MG63 (cell line): Measurements from ENCODE around the gene NAT8. TPM values are rescaled to one million over a fixed set of nuclear protein-coding genes. Genes with fewer than 3 reads are reported as not detected.
"Not testable (repeated sequence)": the region's sequence is repeated elsewhere in the genome, so short reads cannot be mapped to it uniquely, and the experiment has no call there.

Experiments used
- DNase-seq: peaks from one replicate; pipeline ENCODE4 v3.0.0-alpha.2; 2020
- H3K27me3 ChIP-seq: fragments of 250-450 bp; sonication (Bioruptor Pico); 2 replicates; pipeline ENCODE4 v1.5.1; 2020; ENCODE audit warnings: mild to moderate bottlenecking, moderate library complexity
- H3K36me3 ChIP-seq: fragments of 250-450 bp; sonication (Bioruptor Pico); 2 replicates; pipeline ENCODE4 v1.5.1; 2020; ENCODE audit warnings: mild to moderate bottlenecking, moderate library complexity
- H3K4me3 ChIP-seq: fragments of 250-450 bp; sonication (Bioruptor Pico); 2 replicates; pipeline ENCODE4 v1.5.1; 2020; ENCODE audit warnings: mild to moderate bottlenecking, moderate library complexity
- H3K9me3 ChIP-seq: fragments of 250-450 bp; sonication (Bioruptor Pico); 2 replicates; pipeline ENCODE4 v1.5.1; 2020; ENCODE audit warnings: mild to moderate bottlenecking, moderate library complexity
- total RNA-seq: library from RNA; depleted of rRNA; stranded (reverse); fragments of >200 nt; shearing (Covaris generic); gene quantifications from 2 replicates; pipeline ENCODE4 v1.2.3, GENCODE V29; 2014; ENCODE audit warnings: low replicate concordance; rRNA removed

Gene NAT8
- total RNA-seq, 1 experiment from 2014 or later, result not detected

- H3K27me3 ChIP-seq, DNase-seq, H3K36me3 ChIP-seq, H3K4me3 ChIP-seq, H3K9me3 ChIP-seq: not testable (repeated sequence)
These were observed 39.1 kb downstream of the NAT8 start for GRCh38 chr2:73603099-73603588.

- no peaks in the 10 kb centered on the region for H3K27me3 ChIP-seq
- H3K36me3 ChIP-seq, result no peaks in the 10 kb centered on the region; the same call in 1 of the 2 replicates
- H3K4me3 ChIP-seq, result no peak overlapping the region
- no peak for DNase-seq
- H3K9me3 ChIP-seq, result no peaks in the 10 kb centered on the region
These were observed 40.4 kb downstream of the NAT8 start for GRCh38 chr2:73601780-73602179.

DNA sequence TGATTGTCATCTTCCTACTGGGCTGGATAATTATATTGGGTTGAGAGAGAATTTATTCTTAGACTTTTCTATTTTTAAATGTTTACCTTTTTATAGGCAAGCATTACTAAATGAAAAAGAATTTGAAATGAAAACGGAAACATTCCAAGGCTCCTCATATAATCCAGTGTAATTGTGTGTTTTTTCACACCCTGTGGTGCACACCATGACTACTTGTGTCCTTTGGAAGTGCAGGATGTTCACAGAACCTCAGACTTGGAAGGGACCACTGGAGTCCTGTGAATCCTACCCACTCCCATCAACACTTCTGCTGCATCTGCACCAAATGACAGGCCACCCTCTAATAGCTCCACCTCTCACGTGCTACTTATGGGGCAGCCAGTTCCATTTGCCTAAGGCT is 48.0 kb downstream of the NAT8 start:
- no peaks in the 10 kb centered on the region for H3K27me3 ChIP-seq
- H3K36me3 ChIP-seq, result no peaks in the 10 kb centered on the region
- no peaks in the 10 kb centered on the region for H3K9me3 ChIP-seq
- DNase-seq, result no peak
- no peak overlapping the region for H3K4me3 ChIP-seq

DNA sequence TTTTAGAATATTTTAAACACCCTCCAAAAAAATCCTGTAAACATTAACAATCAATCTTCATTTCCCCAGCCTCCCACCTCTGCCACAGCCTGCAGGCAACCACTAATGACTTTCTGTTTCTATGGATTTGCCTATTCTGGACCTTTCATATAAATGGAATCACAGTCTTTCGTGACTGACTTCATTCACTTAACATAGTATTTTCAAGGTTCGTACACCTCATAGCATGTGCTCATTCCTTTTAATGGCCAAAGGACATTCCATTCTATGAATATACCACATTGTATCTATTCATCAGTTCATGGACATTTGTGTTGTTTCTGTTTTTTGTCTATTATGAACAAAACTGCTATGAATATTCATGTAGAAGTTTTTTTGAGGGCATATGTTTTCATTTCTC is 48.5 kb downstream of the NAT8 start:
- Histone ChIP-seq H3K4me3 (no peak overlapping the region), H3K36me3 (no peaks in the 10 kb centered on the region), H3K27me3 (no peaks in the 10 kb centered on the region), H3K9me3 (no peaks in the 10 kb centered on the region)
- DNase-seq, result no peak

Other genes with a start within 250 kb of the NAT8 start
- gene TPRKB, start 94.9 kb upstream of the NAT8 start, total RNA-seq, result 48.1 and 60.8 TPM in 2 replicates
- 13.0 and 26.1 TPM in 2 replicates for gene DUSP11, start 137.7 kb upstream of the NAT8 start, total RNA-seq
- gene C2orf78, start 141.8 kb upstream of the NAT8 start, total RNA-seq, result not detected in 2 replicates
- 36.0 and 43.1 TPM in 2 replicates for gene STAMBP, start 186.5 kb upstream of the NAT8 start, total RNA-seq